HepG2 (cell line): ENCODE results near the gene CELSR3. TPM values are rescaled to one million over a fixed set of nuclear protein-coding genes. Genes with fewer than 3 reads are reported as not detected.

Experiments
- ATAC-seq: fragments of 200-7000 bp; cut with Tn5 transposase; 3 replicates; pipeline ENCODE4 v1.9.1; 2020; ENCODE audit warnings: mild to moderate bottlenecking, moderate library complexity
- BruUV-seq: library from RNA; stranded (reverse); fragments of 400-500 nt; replicated peaks from 2 replicates; lab custom pipeline; 2021; lab: Mats Ljungman, UMichigan
- CTCF ChIA-PET: fragments of 300-600 bp; formaldehyde crosslinking; extraction: SDS; loops from one replicate; lab custom pipeline; 2021; ENCODE audit warnings: low total read pairs, inconsistent platforms, low intra/inter-chr PET ratio; lab: Yijun Ruan, JAX
- POLR2A ChIA-PET: fragments of 350-600 bp; sonication (Branson Sonifier 250); formaldehyde crosslinking; loops from one replicate; lab custom pipeline; 2020; ENCODE audit warnings: antibody characterized with exemption, inconsistent platforms; lab: Yijun Ruan, JAX
- DNase-seq: peaks from one replicate; pipeline ENCODE4 v3.0.0-alpha.2; 2015; ENCODE audit warnings: low spot score
- FAIRE-seq: peaks from 3 replicates; lab custom pipeline; 2011; peaks lifted over from hg19 to GRCh38; lab: Jason Lieb, UNC
- H2AFZ ChIP-seq: one replicate; pipeline ENCODE4 v1.6.1; 2011; ENCODE audit warnings: low read length, inconsistent platforms
- H3K27ac ChIP-seq: fragments of 300-600 bp; 3 replicates; pipeline ENCODE4 v1.8.0; 2011; ENCODE audit warnings: mixed run types, mild to moderate bottlenecking, mixed read lengths, low read length, inconsistent platforms; ENCODE audit not compliant: insufficient read depth; ENCODE audit errors: extremely low read length
- H3K27me3 ChIP-seq, 2 experiments: fragments of 200-600 bp in 1 of 2; 2 replicates in 1 of 2; 3 replicates in 1 of 2; pipeline versions ENCODE4 v1.6.0 to v1.8.0; 2011; ENCODE audit warnings: low read length in 2 of 2, mild to moderate bottlenecking in 2 of 2, moderate library complexity in 2 of 2, inconsistent platforms in 1 of 2; ENCODE audit not compliant: insufficient read depth in 2 of 2, control insufficient read depth in 1 of 2
- H3K36me3 ChIP-seq, 2 experiments: fragments of 200-600 bp in 1 of 2; replicated peaks in 1 of 2; 2 replicates in 1 of 2; 3 replicates in 1 of 2; pipeline versions ENCODE4 v1.5.1 to v1.8.0; 2011; ENCODE audit warnings: low read length in 2 of 2, inconsistent platforms in 1 of 2; ENCODE audit not compliant: insufficient read depth in 2 of 2, control insufficient read depth in 1 of 2
- H3K4me1 ChIP-seq: 2 replicates; pipeline ENCODE4 v1.5.1; 2012; ENCODE audit warnings: low read length, inconsistent platforms; ENCODE audit not compliant: insufficient read depth
- H3K4me2 ChIP-seq: 2 replicates; pipeline ENCODE4 v1.6.0; 2011; ENCODE audit warnings: low read depth, low read length, inconsistent platforms
- H3K4me3 ChIP-seq, 3 experiments: fragments of 200-600 bp in 1 of 3; sonication (generic), shearing (Covaris generic) in 1 of 3; replicated peaks in 1 of 3; 2 replicates each; pipeline ENCODE4 v1.5.1; 2011 to 2016; ENCODE audit warnings: low read length in 3 of 3, inconsistent platforms in 2 of 3, low read depth in 2 of 3, mild to moderate bottlenecking in 2 of 3, control low read depth in 1 of 3, mixed read lengths in 1 of 3; ENCODE audit not compliant: insufficient read depth in 1 of 3
- H3K79me2 ChIP-seq: one replicate; pipeline ENCODE4 v1.6.1; 2011; ENCODE audit warnings: low read length, inconsistent platforms; ENCODE audit not compliant: insufficient read depth
- H3K9ac ChIP-seq: 2 replicates; pipeline ENCODE4 v1.6.0; 2011; ENCODE audit warnings: mild to moderate bottlenecking, low read depth, low read length, inconsistent platforms; ENCODE audit not compliant: insufficient read depth
- H3K9me3 ChIP-seq: 2 replicates; pipeline ENCODE4 v1.5.1; 2012; ENCODE audit warnings: mild to moderate bottlenecking, low read length
- H4K20me1 ChIP-seq: 2 replicates; pipeline ENCODE4 v1.6.0; 2011; ENCODE audit warnings: inconsistent platforms, mild to moderate bottlenecking, low read length, moderate library complexity; ENCODE audit not compliant: insufficient read depth
- ATF1 ChIP-seq: IDR thresholded peaks from 2 replicates; pipeline ENCODE4 v1.6.1; 2016; ENCODE audit warnings: mild to moderate bottlenecking, control low read depth
- BCL6 ChIP-seq: IDR thresholded peaks from 2 replicates; pipeline ENCODE4 v1.6.1; 2016; ENCODE audit warnings: missing genetic modification reagents, missing compliant biosample characterization
- HNRNPL ChIP-seq: fragments of 200-400 bp; formaldehyde crosslinking; IDR thresholded peaks from 2 replicates; pipeline ENCODE4 v1.6.1; 2017; ENCODE audit warnings: mild to moderate bottlenecking, low read depth, low read length
- MTA1 ChIP-seq: sonication (generic); formaldehyde crosslinking; IDR thresholded peaks from 2 replicates; pipeline ENCODE4 v1.4.0; 2020; ENCODE audit warnings: missing genetic modification reagents, mild to moderate bottlenecking, borderline replicate concordance
- NFATC3 ChIP-seq: sonication (generic); formaldehyde crosslinking; IDR thresholded peaks from 2 replicates; pipeline ENCODE4 v1.5.1; 2020; ENCODE audit warnings: mild to moderate bottlenecking, missing genetic modification reagents
- SNAPC4 ChIP-seq: sonication (generic); formaldehyde crosslinking; IDR thresholded peaks from 2 replicates; pipeline ENCODE4 v1.4.0; 2020; ENCODE audit warnings: mild to moderate bottlenecking, missing genetic modification reagents
- SP140L ChIP-seq: sonication (generic); formaldehyde crosslinking; IDR thresholded peaks from 2 replicates; pipeline ENCODE4 v1.4.0; 2020; ENCODE audit warnings: missing genetic modification reagents, borderline replicate concordance
- TP53 ChIP-seq: sonication (generic); formaldehyde crosslinking; conservative IDR thresholded peaks from 2 replicates; pipeline ENCODE4 v1.4.0; 2020; ENCODE audit warnings: missing genetic modification reagents
- XRCC5 ChIP-seq: fragments of 200-400 bp; formaldehyde crosslinking; optimal IDR thresholded peaks from 2 replicates; pipeline ENCODE3; 2017; ENCODE audit warnings: mild to moderate bottlenecking, low read length
- ZBTB26 ChIP-seq: IDR thresholded peaks from 2 replicates; pipeline ENCODE4 v1.6.1; 2016; ENCODE audit warnings: missing compliant biosample characterization, missing genetic modification reagents, borderline replicate concordance
- ZNF747 ChIP-seq: sonication (generic); formaldehyde crosslinking; IDR thresholded peaks from 2 replicates; pipeline ENCODE4 v1.8.1; 2023; ENCODE audit warnings: missing genetic modification reagents, mild to moderate bottlenecking, borderline replicate concordance
- WGBS: methylation state at CpG from one replicate; pipeline ENCODE4 v1.1.6; 2017; ENCODE audit warnings: low lambda C conversion rate; 5-methylcytosine and 5-hydroxymethylcytosine counted together
- in situ Hi-C: cut with HindIII; loops from 2 replicates; pipeline ENCODE4 v1.10.0; 2017; ENCODE audit warnings: low pct_unique_long_range_greater_than_20kb; ENCODE audit not compliant: extremely low pct_ligation_motif_present
- intact Hi-C: fragments of 100-400 bp; cut with micrococcal nuclease; formaldehyde crosslinking; loops from one replicate; pipeline ENCODE4 v1.10.0; 2022; ENCODE audit not compliant: unreplicated experiment
- polyA plus RNA-seq, 8 experiments: library from polyadenylated mRNA; depleted of rRNA in 3 of 8; stranded (reverse) in 7 of 8; unstranded in 1 of 8; fragments of >200 nt; fragmentation: Illumina TruSeq in 4 of 8; extraction: Trizol in 4 of 8; gene quantifications; 2 replicates each; pipeline versions ENCODE4 v1.2.1 to v1.2.3, GENCODE V29; 2011 to 2016; ENCODE audit warnings: low read depth in 4 of 8, missing spikeins in 1 of 8, mixed read lengths in 1 of 8; ENCODE audit not compliant: insufficient read depth in 1 of 8
- total RNA-seq, 5 experiments: library from RNA; depleted of rRNA; stranded (reverse); fragments of >200 nt; fragmentation: Illumina TruSeq; extraction: Trizol; gene quantifications; 2 replicates each; pipeline ENCODE4 v1.2.3, GENCODE V29; 2016; ENCODE audit warnings: low read depth in 1 of 5
- TF ChIP-seq, protein P1 (sequence below): IDR thresholded peaks from 2 replicates; pipeline ENCODE4 v1.4.0; 2020; ENCODE audit warnings: mild to moderate bottlenecking, missing genetic modification reagents

The CELSR3 gene
- total and polyA plus RNA-seq, 2 of the 13 experiments (the other 11 are each of a cell fraction or from before 2014, with no cell fraction given) = 5.4 to 6.7 TPM

- TF ChIP-seq, protein P1, sequence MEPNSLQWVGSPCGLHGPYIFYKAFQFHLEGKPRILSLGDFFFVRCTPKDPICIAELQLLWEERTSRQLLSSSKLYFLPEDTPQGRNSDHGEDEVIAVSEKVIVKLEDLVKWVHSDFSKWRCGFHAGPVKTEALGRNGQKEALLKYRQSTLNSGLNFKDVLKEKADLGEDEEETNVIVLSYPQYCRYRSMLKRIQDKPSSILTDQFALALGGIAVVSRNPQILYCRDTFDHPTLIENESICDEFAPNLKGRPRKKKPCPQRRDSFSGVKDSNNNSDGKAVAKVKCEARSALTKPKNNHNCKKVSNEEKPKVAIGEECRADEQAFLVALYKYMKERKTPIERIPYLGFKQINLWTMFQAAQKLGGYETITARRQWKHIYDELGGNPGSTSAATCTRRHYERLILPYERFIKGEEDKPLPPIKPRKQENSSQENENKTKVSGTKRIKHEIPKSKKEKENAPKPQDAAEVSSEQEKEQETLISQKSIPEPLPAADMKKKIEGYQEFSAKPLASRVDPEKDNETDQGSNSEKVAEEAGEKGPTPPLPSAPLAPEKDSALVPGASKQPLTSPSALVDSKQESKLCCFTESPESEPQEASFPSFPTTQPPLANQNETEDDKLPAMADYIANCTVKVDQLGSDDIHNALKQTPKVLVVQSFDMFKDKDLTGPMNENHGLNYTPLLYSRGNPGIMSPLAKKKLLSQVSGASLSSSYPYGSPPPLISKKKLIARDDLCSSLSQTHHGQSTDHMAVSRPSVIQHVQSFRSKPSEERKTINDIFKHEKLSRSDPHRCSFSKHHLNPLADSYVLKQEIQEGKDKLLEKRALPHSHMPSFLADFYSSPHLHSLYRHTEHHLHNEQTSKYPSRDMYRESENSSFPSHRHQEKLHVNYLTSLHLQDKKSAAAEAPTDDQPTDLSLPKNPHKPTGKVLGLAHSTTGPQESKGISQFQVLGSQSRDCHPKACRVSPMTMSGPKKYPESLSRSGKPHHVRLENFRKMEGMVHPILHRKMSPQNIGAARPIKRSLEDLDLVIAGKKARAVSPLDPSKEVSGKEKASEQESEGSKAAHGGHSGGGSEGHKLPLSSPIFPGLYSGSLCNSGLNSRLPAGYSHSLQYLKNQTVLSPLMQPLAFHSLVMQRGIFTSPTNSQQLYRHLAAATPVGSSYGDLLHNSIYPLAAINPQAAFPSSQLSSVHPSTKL (CRISPR knock-in tag) = no peak
- TF ChIP-seq NFATC3 (CRISPR knock-in tag) = no peak
- TF ChIP-seq, all 625 proteins: peak for 0
Observed at GRCh38 chr3:48664929-48665328, 2.2 kb upstream of the CELSR3 start (continued).

DNA sequence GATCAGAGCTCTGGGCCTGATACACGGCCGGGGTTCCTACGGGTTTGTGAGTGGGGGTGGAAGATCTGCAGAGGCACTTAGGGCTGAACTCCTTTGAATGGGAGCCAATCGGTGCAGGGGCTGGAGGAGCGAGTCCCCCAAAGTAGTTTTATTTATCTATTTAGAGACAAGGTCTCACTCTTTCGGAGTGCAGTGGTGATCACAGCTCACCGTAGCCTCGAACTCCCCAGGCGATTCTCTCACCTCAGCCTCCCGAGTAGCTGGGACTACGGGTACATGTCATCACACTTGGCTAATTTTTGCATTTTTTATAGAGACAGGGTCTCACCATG is 1.6 kb upstream of the CELSR3 start:
- CTCF ChIA-PET = interaction anchor here (1.6 kb wide), 1 partner anchor 22 kb away, joined by 4 read pairs; the partner anchor contains the start of gene NCKIPSD
- BruUV-seq = no TSS peak
- Histone ChIP-seq H3K36me3 (peaks cover 0 to 1% of the 10 kb centered on the region in 2 experiments; a peak in 2 of 5 replicates), H3K4me2 (peak overlapping the region; percentile 54), H3K79me2 (no peaks in the 10 kb centered on the region), H3K27me3 (no peaks in the 10 kb centered on the region), H3K9me3 (no peaks in the 10 kb centered on the region), H3K4me1 (peaks cover 21% of the 10 kb centered on the region), H3K27ac (peak overlapping the region; percentile 96), H3K9ac (peak overlapping the region; percentile 94), H3K4me3 (peak overlapping the region in 1 of 3 experiments; percentile 77; a peak in 1 of 6 replicates), H2AFZ (no peak overlapping the region), H4K20me1 (peaks cover 6% of the 10 kb centered on the region; the same call in 1 of the 2 replicates)
- ATAC-seq = no peak
- WGBS = 51% methylated on average over 10 of the region's 11 CpGs
- POLR2A ChIA-PET = interaction anchor here (1.3 to 4.0 kb wide), 6 partner anchors 12 to 191 kb away, joined by 3 to 40 read pairs (median 9); partner anchors contain the start of genes NCKIPSD, PFKFB4, SLC26A6 and TMEM89
- no peak for DNase-seq
- FAIRE-seq = no peak
- intact Hi-C loops = no loop called here
- in situ Hi-C loops = no loop called here
- no peak for TF ChIP-seq MTA1
- no peak for TF ChIP-seq BCL6
- no peak for TF ChIP-seq HNRNPL
- no peak for TF ChIP-seq TP53
- TF ChIP-seq ZNF747 (CRISPR knock-in tag) = 0 out of 2 replicates have a peak, but pooled peaks have one; percentile 19
- no peak for TF ChIP-seq ATF1 (CRISPR knock-in tag)
- TF ChIP-seq SP140L = no peak
- no peak for TF ChIP-seq ZBTB26 (CRISPR knock-in tag)
- TF ChIP-seq XRCC5 = no peak
- TF ChIP-seq SNAPC4 (CRISPR knock-in tag) = no peak
